ENCODE data around the gene RHOA.
"Not testable (repeated sequence)": the region's sequence is repeated elsewhere in the genome, so short reads cannot be mapped to it uniquely, and the experiment has no call there.

The RHOA gene

GRCh38 chr3:49397470-49397869 is 14.3 kb downstream of the RHOA start (continued):
- TF ChIP-seq PRDM6 (tag by site-specific recombination; IDR thresholded peaks at IDR 0.05): no peak
- 0 out of 2 replicates have a peak, but pooled peaks have one; percentile 31 for TF ChIP-seq PRDM10 (tag by site-specific recombination; IDR thresholded peaks at IDR 0.05)

GRCh38 chr3:49391310-49391709 is 20.5 kb downstream of the RHOA start:
- H3K27ac ChIP-seq (ENCODE audit: extremely low read depth, low read depth, low read length); CTCF ChIA-PET; POLR2A ChIA-PET: not testable (repeated sequence)

GRCh38 chr3:49389297-49389696 is 22.5 kb downstream of the RHOA start:
- H3K9me3 ChIP-seq (ENCODE audit: control insufficient read depth, insufficient read depth, low read depth, low read length): no peaks in the 10 kb centered on the region
- H3K36me3 ChIP-seq (ENCODE audit: control insufficient read depth in 2 of 2, insufficient read depth in 1 of 2, low read length in 2 of 2): peaks cover 0 to 3% of the 10 kb centered on the region in 2 experiments; a peak in 2 of 3 replicates
- no peaks in the 10 kb centered on the region for H3K4me1 ChIP-seq (ENCODE audit: control insufficient read depth, insufficient read depth, low read length)
- ChIA-PET POLR2A (interaction anchor here (1.3 kb wide), 1 partner anchor 23 kb away, joined by 3 read pairs; the partner anchor contains the start of genes RHOA and TCTA), CTCF (no interaction called here)
- no peak overlapping the region for H3K27ac ChIP-seq (ENCODE audit: extremely low read depth, low read depth, low read length)
- H3K4me3 ChIP-seq (ENCODE audit: low read depth, low read length): no peak overlapping the region
- TF ChIP-seq ZNF211 (tag by site-specific recombination; IDR thresholded peaks at IDR 0.05; ENCODE audit: low read depth): no peak
- TF ChIP-seq ZFP41 (tag by site-specific recombination; IDR thresholded peaks at IDR 0.05; ENCODE audit: borderline replicate concordance): no peak
- TF ChIP-seq ZNF292 (tag by site-specific recombination; IDR thresholded peaks at IDR 0.05; ENCODE audit: borderline replicate concordance, low read depth): no peak
- TF ChIP-seq ZNF280D (tag by site-specific recombination; IDR thresholded peaks at IDR 0.05): no peak
- no peak for TF ChIP-seq ZNF223 (tag by site-specific recombination; IDR thresholded peaks at IDR 0.05)
- TF ChIP-seq ZNF16 (tag by site-specific recombination; IDR thresholded peaks at IDR 0.05; ENCODE audit: low read depth): no peak
- no peak for TF ChIP-seq KLF17 (tag by site-specific recombination; IDR thresholded peaks at IDR 0.05)
- TF ChIP-seq ZNF654 (tag by site-specific recombination; IDR thresholded peaks at IDR 0.05; ENCODE audit: low read depth): no peak
- no peak for TF ChIP-seq ZFP69B (tag by site-specific recombination; IDR thresholded peaks at IDR 0.05)
- no peak for TF ChIP-seq PATZ1 (tag by site-specific recombination; IDR thresholded peaks at IDR 0.05)
- TF ChIP-seq ZNF580 (tag by site-specific recombination; IDR thresholded peaks at IDR 0.05): no peak
- TF ChIP-seq ZNF768 (tag by site-specific recombination; IDR thresholded peaks at IDR 0.05): no peak
- no peak for TF ChIP-seq ZNF398 (tag by site-specific recombination; IDR thresholded peaks at IDR 0.05)
- no peak for TF ChIP-seq ZNF792 (tag by site-specific recombination; IDR thresholded peaks at IDR 0.05)
- no peak for TF ChIP-seq ZNF544 (tag by site-specific recombination; IDR thresholded peaks at IDR 0.05)
- TF ChIP-seq ZNF266 (tag by site-specific recombination; IDR thresholded peaks at IDR 0.05; ENCODE audit: low read depth): no peak
- no peak for TF ChIP-seq GLIS2 (tag by site-specific recombination; IDR thresholded peaks at IDR 0.05)

More at GRCh38 chr3:49391310-49391709, 20.5 kb downstream of the RHOA start:
- not testable (repeated sequence) for H3K4me3 ChIP-seq (ENCODE audit: low read depth, low read length); H3K4me1 ChIP-seq (ENCODE audit: control insufficient read depth, insufficient read depth, low read length); H3K9me3 ChIP-seq (ENCODE audit: control insufficient read depth, insufficient read depth, low read depth, low read length)
- peaks cover 0 to 11% of the 10 kb centered on the region in 2 experiments; a peak in 2 of 3 replicates for H3K36me3 ChIP-seq (ENCODE audit: control insufficient read depth in 2 of 2, insufficient read depth in 1 of 2, low read length in 2 of 2)

All from HEK293 (cell line).